Loucy (cell line): ENCODE measurements around the gene NRIP3.

Source experiments
- CTCF ChIP-seq: fragments of 200-600 bp; sonication (generic); conservative IDR thresholded peaks from 2 replicates; pipeline ENCODE4 v1.5.1; 2014; ENCODE audit warnings: mild to moderate bottlenecking, antibody characterized with exemption, low read length
- EZH2phosphoT487 ChIP-seq: fragments of 200-600 bp; IDR thresholded peaks from 2 replicates; pipeline ENCODE4 v1.6.1; 2018; ENCODE audit warnings: antibody characterized with exemption, mild to moderate bottlenecking, moderate library complexity, borderline replicate concordance

DNA sequence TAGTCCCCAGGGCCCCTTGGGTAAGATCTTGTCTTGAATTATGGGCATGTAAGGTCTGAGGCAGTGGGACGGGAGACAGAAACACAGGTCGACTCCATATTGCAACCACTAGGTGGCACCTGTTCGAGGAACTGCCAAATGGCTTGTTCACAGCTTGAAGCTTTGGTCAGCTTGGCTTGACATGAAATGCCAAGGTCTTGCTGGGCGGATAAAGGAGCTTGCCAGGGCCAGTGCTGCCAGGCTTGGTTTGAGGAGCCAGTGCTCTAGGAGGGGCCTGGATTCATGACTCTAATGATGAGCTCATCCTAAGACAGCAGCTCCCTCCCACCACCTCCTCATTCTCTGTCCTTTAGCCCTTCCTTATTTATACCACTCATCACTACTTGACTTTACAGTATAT, 11.9 kb upstream of the NRIP3 start:
- peak; percentile 89 for TF ChIP-seq CTCF
- no peak for TF ChIP-seq EZH2phosphoT487
